Measurements from ENCODE around the gene OR2K2. TPM values are rescaled to one million over a fixed set of nuclear protein-coding genes. Genes with fewer than 3 reads are reported as not detected.
"Not testable (repeated sequence)": the region's sequence is repeated elsewhere in the genome, so short reads cannot be mapped to it uniquely, and the experiment has no call there.

Gene OR2K2
- total and polyA plus RNA-seq, 8 donors: not detected

- H3K27ac ChIP-seq: peak overlapping the region in 1 of 4 donors; percentile 9
- H3K36me3 ChIP-seq: no peaks in the 10 kb centered on the region
- no peak for TF ChIP-seq CTCF (IDR thresholded peaks at IDR 0.05)
- no peak overlapping the region for H3K4me3 ChIP-seq
- H3K4me1 ChIP-seq: peaks cover 7 to 15% (median 8%) of the 10 kb centered on the region in 3 donors
- peaks cover 0 to 22% (median under 1%) of the 10 kb centered on the region in 4 donors for H3K27me3 ChIP-seq
- ATAC-seq: peak; percentile 55 to 86 (median 76)
- peak; percentile 83 for FAIRE-seq
- intact Hi-C loops (cut with DNase I): no loop called here
- H3K9me3 ChIP-seq: no peaks in the 10 kb centered on the region
- DNase-seq: no peak
- 10 to 12% methylated on average over 5 of the region's 5 CpGs for WGBS, 2 donors
Observed at GRCh38 chr9:111349766-111350165, 19.7 kb upstream of the OR2K2 start.

GRCh38 chr9:111348821-111349271 lies 18.8 kb upstream of the OR2K2 start:
- no peak for TF ChIP-seq CTCF (IDR thresholded peaks at IDR 0.05)
- FAIRE-seq (peak; percentile 93), DNase-seq (no peak), ATAC-seq (peak; percentile 90 to 94 (median 92))
- H3K4me1 ChIP-seq: peaks cover 7 to 15% (median 8%) of the 10 kb centered on the region in 3 donors
- peaks cover 0 to 31% (median 2%) of the 10 kb centered on the region in 4 donors for H3K27me3 ChIP-seq
- no peak overlapping the region for H3K4me3 ChIP-seq
- peak overlapping the region in 1 of 4 donors; percentile 18 for H3K27ac ChIP-seq
- WGBS, 2 donors: 5 to 8% methylated on average over 4 of the region's 4 CpGs
- no peaks in the 10 kb centered on the region for H3K9me3 ChIP-seq
- H3K36me3 ChIP-seq: no peaks in the 10 kb centered on the region
- intact Hi-C loops (cut with DNase I): no loop called here

GRCh38 chr9:111334318-111334863 lies 4.4 kb upstream of the OR2K2 start:
- ATAC-seq; H3K4me1 ChIP-seq; intact Hi-C loops (cut with DNase I); DNase-seq; H3K4me3 ChIP-seq; H3K9me3 ChIP-seq; H3K27ac ChIP-seq; FAIRE-seq; H3K36me3 ChIP-seq; H3K27me3 ChIP-seq: not testable (repeated sequence)
- WGBS, 2 donors: 78 to 91% methylated on average over 5 of the region's 5 CpGs

- intact Hi-C loops (cut with DNase I): no loop called here
- Histone ChIP-seq H3K4me3 (no peak overlapping the region), H3K36me3 (no peaks in the 10 kb centered on the region), H3K27ac (no peak overlapping the region), H3K4me1 (no peaks in the 10 kb centered on the region), H3K27me3 (no peaks in the 10 kb centered on the region), H3K9me3 (no peaks in the 10 kb centered on the region)
- 49 to 61% methylated on average over 3 of the region's 3 CpGs for WGBS, 2 donors
- DNase-seq (no peak), ATAC-seq (no peak), FAIRE-seq (no peak)
- no peak for TF ChIP-seq CTCF (IDR thresholded peaks at IDR 0.05)
Observed at GRCh38 chr9:111320631-111321030, 9.4 kb downstream of the OR2K2 start.

GRCh38 chr9:111316796-111317195 lies 13.2 kb downstream of the OR2K2 start:
- no peak overlapping the region for H3K4me3 ChIP-seq
- no peak for ATAC-seq
- H3K27ac ChIP-seq: no peak overlapping the region
- intact Hi-C loops (cut with DNase I): no loop called here
- H3K9me3 ChIP-seq: no peaks in the 10 kb centered on the region
- H3K4me1 ChIP-seq: no peaks in the 10 kb centered on the region
- no peak for DNase-seq
- 63 to 65% methylated on average over 3 of the region's 3 CpGs for WGBS, 2 donors
- TF ChIP-seq CTCF (IDR thresholded peaks at IDR 0.05): no peak
- no peak for FAIRE-seq
- H3K36me3 ChIP-seq: no peaks in the 10 kb centered on the region
- no peaks in the 10 kb centered on the region for H3K27me3 ChIP-seq

Data from pancreas (tissue), 10 donors.